OCI-LY1 (cell line): ENCODE data around the gene TMED8.
A peak's percentile ranks its signal among the peaks of the same experiment; 100 is the strongest.

Source experiments
- H2AFZ ChIP-seq: fragments of 200-600 bp; sonication (generic), shearing (Covaris generic); 2 replicates; pipeline ENCODE4 v1.6.0; 2014; ENCODE audit warnings: antibody characterized with exemption, mild to moderate bottlenecking, low read length
- H3F3A ChIP-seq: fragments of 200-600 bp; sonication (generic), shearing (Covaris generic); 2 replicates; pipeline ENCODE4 v1.6.0; 2014; ENCODE audit warnings: mild to moderate bottlenecking, antibody characterized with exemption, low read length, moderate library complexity; ENCODE audit not compliant: insufficient read depth
- H3K27ac ChIP-seq: fragments of 200-600 bp; sonication (generic); 2 replicates; pipeline ENCODE4 v1.5.1; 2014; ENCODE audit warnings: low read length, mixed run types, mild to moderate bottlenecking, low read depth; ENCODE audit not compliant: poor library complexity, severe bottlenecking
- H3K27me3 ChIP-seq: fragments of 200-600 bp; sonication (generic); 2 replicates; pipeline ENCODE4 v1.6.0; 2014; ENCODE audit warnings: antibody characterized with exemption, mild to moderate bottlenecking, low read length, moderate library complexity; ENCODE audit not compliant: insufficient read depth
- H3K36me3 ChIP-seq: fragments of 200-600 bp; sonication (generic); 2 replicates; pipeline ENCODE4 v1.6.1; 2014; ENCODE audit warnings: mild to moderate bottlenecking, antibody characterized with exemption, low read length, moderate library complexity, mixed read lengths; ENCODE audit not compliant: insufficient read depth
- H3K4me1 ChIP-seq: fragments of 200-600 bp; sonication (generic); 2 replicates; pipeline ENCODE4 v1.5.1; 2014; ENCODE audit warnings: mild to moderate bottlenecking, low read length, moderate library complexity; ENCODE audit not compliant: insufficient read depth, severe bottlenecking
- H3K4me2 ChIP-seq: fragments of 200-600 bp; sonication (generic), shearing (Covaris generic); 2 replicates; pipeline ENCODE4 v1.6.1; 2014; ENCODE audit warnings: low read length
- H3K4me3 ChIP-seq: fragments of 200-600 bp; sonication (generic); 2 replicates; pipeline ENCODE4 v1.5.1; 2014; ENCODE audit warnings: low read length, low read depth, mild to moderate bottlenecking, mixed read lengths; ENCODE audit not compliant: poor library complexity, severe bottlenecking
- H3K79me2 ChIP-seq: fragments of 200-600 bp; shearing (Covaris generic); 2 replicates; pipeline ENCODE4 v1.6.1; 2016; ENCODE audit warnings: mixed run types, low read length, mixed read lengths; ENCODE audit not compliant: insufficient read depth
- H3K9ac ChIP-seq: fragments of 200-600 bp; sonication (generic), shearing (Covaris generic); 2 replicates; pipeline ENCODE4 v1.6.1; 2014; ENCODE audit warnings: mild to moderate bottlenecking, low read length, mixed read lengths
- H3K9me2 ChIP-seq: fragments of 200-600 bp; sonication (generic), shearing (Covaris generic); 2 replicates; pipeline ENCODE4 v1.6.1; 2014; ENCODE audit warnings: low read depth, mild to moderate bottlenecking, low read length, mixed read lengths
- H3K9me3 ChIP-seq: fragments of 200-600 bp; shearing (Covaris generic); 2 replicates; pipeline ENCODE4 v1.6.1; 2014; ENCODE audit warnings: low read length, mixed read lengths
- H4K20me1 ChIP-seq: fragments of 200-600 bp; sonication (generic), shearing (Covaris generic); 2 replicates; pipeline ENCODE4 v1.6.0; 2016; ENCODE audit warnings: mild to moderate bottlenecking, low read length; ENCODE audit not compliant: insufficient read depth
- EZH2 ChIP-seq: fragments of 200-600 bp; sonication (generic), shearing (Covaris generic); IDR thresholded peaks from 2 replicates; pipeline ENCODE4 v1.8.0; 2017; ENCODE audit warnings: borderline replicate concordance, mixed run types, mild to moderate bottlenecking, antibody characterized with exemption, low read length, moderate library complexity, mixed read lengths
- TF ChIP-seq, protein P1 (sequence below): fragments of 200-600 bp; sonication (generic), shearing (Covaris generic); IDR thresholded peaks from 2 replicates; pipeline ENCODE4 v1.5.1; 2017; ENCODE audit warnings: mild to moderate bottlenecking, antibody characterized with exemption, low read length, moderate library complexity, mixed read lengths

The TMED8 gene

DNA sequence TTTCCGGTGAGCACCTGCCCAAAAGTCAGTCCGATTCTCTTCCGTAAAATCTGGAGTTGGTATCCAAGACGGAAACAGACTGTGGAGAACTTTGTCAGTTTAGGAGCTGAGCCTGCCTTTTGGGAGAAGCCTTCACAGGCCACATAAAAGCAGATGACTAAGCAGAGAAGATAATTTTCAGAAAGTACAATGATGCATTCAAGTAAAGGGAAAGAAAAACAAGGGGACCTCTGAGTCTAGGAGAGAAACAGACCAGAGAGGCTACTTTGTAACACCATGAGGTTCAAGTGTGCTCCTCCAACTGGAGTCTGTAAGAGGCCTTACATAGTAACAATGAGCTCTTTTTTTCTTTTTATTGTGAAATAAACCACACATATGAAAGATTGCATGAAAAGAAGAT, 21.1 kb downstream of the TMED8 start:
- TF ChIP-seq, protein P1, sequence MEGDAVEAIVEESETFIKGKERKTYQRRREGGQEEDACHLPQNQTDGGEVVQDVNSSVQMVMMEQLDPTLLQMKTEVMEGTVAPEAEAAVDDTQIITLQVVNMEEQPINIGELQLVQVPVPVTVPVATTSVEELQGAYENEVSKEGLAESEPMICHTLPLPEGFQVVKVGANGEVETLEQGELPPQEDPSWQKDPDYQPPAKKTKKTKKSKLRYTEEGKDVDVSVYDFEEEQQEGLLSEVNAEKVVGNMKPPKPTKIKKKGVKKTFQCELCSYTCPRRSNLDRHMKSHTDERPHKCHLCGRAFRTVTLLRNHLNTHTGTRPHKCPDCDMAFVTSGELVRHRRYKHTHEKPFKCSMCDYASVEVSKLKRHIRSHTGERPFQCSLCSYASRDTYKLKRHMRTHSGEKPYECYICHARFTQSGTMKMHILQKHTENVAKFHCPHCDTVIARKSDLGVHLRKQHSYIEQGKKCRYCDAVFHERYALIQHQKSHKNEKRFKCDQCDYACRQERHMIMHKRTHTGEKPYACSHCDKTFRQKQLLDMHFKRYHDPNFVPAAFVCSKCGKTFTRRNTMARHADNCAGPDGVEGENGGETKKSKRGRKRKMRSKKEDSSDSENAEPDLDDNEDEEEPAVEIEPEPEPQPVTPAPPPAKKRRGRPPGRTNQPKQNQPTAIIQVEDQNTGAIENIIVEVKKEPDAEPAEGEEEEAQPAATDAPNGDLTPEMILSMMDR = no peak
- TF ChIP-seq EZH2 = no peak
- Histone ChIP-seq H3K4me1 (peaks cover 11% of the 10 kb centered on the region), H3K79me2 (peaks cover 54% of the 10 kb centered on the region), H3K9ac (no peak overlapping the region), H2AFZ (no peak overlapping the region), H3K36me3 (peaks cover 39% of the 10 kb centered on the region), H3K4me2 (no peak overlapping the region), H3F3A (no peaks in the 10 kb centered on the region), H3K9me3 (no peaks in the 10 kb centered on the region), H3K27me3 (no peaks in the 10 kb centered on the region), H3K9me2 (no peaks in the 10 kb centered on the region), H4K20me1 (no peaks in the 10 kb centered on the region), H3K4me3 (no peak overlapping the region), H3K27ac (no peak overlapping the region)

DNA sequence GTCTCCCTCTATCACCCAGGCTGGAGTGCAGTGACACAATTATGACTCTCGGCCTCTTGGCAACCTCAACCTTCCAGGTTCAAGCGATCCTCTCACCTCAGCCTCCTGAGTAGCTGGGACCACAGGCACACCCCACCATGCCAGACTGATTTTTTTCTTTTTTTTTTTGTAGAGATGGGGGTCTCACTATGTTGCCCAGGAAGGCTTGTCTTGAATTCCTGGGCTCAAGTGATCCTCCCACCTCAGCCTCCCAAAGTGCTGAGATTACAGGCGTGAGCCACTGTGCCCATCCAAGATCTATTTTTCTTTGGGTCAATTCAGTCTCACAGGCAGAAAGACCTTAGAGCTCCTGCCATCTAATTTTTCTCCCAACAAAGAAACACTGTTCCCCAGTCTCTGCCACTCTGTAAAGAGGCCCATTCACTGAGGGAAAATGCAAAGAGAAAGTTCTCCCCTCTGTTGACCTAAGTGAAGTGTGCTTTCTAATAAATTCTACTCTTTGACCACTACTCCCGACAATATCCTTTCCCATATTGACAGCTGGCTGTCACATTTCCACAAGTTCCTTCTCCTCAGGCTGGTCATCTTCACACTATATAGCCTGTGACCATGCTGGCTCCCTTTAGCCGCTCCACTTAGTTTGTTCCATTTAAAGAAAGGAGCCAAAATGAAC, 23.3 kb downstream of the TMED8 start:
- no peak overlapping the region for H3K9ac ChIP-seq

DNA sequence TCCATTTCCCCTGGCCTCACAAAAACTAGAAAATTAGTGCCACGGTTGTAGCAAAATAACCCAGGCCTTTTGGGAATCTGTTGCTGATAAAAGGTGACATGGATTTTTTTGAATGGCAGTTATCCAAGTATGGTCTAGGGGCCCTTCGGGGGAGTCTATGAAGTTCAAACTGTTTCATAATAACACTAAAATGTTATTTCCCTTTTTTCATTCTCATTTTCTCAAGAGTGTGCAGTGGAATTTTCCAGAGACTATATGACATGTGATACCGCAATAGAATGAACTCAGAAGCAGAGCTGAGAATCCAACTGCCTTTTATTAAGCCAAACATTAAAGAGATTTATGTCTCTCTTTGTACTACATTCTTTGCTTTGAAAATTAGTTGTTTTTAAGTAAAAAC, 29.1 kb downstream of the TMED8 start:
- Histone ChIP-seq H4K20me1 (no peaks in the 10 kb centered on the region), H3F3A (no peaks in the 10 kb centered on the region), H3K9me2 (no peaks in the 10 kb centered on the region), H3K4me3 (no peak overlapping the region), H3K27me3 (no peaks in the 10 kb centered on the region), H3K9me3 (no peaks in the 10 kb centered on the region), H3K9ac (no peak overlapping the region), H2AFZ (no peak overlapping the region), H3K4me2 (no peak overlapping the region), H3K4me1 (peaks cover 24% of the 10 kb centered on the region), H3K27ac (peak overlapping the region; percentile 70), H3K36me3 (peaks cover 71% of the 10 kb centered on the region), H3K79me2 (0 out of 2 replicates have a peak, but pooled peaks cover under 1% of the 10 kb centered on the region)
- no peak for TF ChIP-seq EZH2
- TF ChIP-seq, protein P1 = no peak

More for the DNA sequence above, 23.3 kb downstream of the TMED8 start:
- no peak overlapping the region for H3K4me2 ChIP-seq
- no peaks in the 10 kb centered on the region for H3K9me3 ChIP-seq
- H3K79me2 ChIP-seq = peaks cover 34% of the 10 kb centered on the region
- H3F3A ChIP-seq = no peaks in the 10 kb centered on the region
- H3K36me3 ChIP-seq = peaks cover 43% of the 10 kb centered on the region
- no peak overlapping the region for H3K4me3 ChIP-seq
- H3K4me1 ChIP-seq = peaks cover 11% of the 10 kb centered on the region
- TF ChIP-seq EZH2 = no peak
- TF ChIP-seq, protein P1 = no peak
- H3K27me3 ChIP-seq = no peaks in the 10 kb centered on the region
- no peaks in the 10 kb centered on the region for H4K20me1 ChIP-seq
- no peaks in the 10 kb centered on the region for H3K9me2 ChIP-seq
- H2AFZ ChIP-seq = no peak overlapping the region
- no peak overlapping the region for H3K27ac ChIP-seq
